NCI-H345 (cell line): ENCODE results near the gene FKBP2.
A peak's percentile ranks its signal among the peaks of the same experiment; 100 is the strongest.
"Not testable (repeated sequence)": the region's sequence is repeated elsewhere in the genome, so short reads cannot be mapped to it uniquely, and the experiment has no call there.

ENCODE experiments used
- DNase-seq: peaks from one replicate; lab custom pipeline; 2025; lab: John Stamatoyannopoulos, UW

FKBP2 gene

DNA sequence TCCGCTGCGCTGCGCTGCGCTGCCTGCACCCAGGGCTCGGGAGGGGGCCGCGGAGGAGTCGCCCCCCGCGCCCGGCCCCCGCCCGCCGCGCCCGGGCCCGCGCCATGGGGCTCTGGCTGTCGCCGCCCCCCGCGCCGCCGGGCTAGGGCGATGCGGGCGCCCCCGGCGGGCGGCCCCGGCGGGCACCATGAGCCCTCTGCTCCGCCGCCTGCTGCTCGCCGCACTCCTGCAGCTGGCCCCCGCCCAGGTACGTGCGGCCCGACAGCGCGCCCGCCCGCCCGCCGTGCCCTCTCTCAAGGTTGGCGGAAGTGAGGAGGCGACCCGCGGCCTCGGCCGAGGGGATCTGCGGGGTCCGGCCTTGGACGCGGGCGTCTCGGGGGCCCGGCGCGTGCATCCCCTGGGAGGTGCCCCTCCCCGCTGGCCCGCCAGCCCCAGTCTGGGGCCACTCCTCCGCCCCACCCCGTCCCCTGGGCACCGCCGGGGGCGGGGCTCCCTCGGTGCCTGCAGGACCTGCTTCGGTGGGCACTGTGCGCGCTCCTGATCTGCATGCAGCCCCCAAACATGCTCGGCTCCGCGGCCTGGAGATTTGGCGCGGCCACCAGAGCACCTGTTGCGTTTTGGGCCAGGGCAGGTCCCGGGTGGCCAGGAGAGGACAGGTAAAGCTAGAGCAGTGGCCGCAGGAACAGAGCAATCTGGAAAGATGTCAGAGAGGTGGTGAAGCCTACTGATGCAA lies 6.1 kb upstream of the FKBP2 start:
- DNase-seq, result peak; percentile 56

DNA sequence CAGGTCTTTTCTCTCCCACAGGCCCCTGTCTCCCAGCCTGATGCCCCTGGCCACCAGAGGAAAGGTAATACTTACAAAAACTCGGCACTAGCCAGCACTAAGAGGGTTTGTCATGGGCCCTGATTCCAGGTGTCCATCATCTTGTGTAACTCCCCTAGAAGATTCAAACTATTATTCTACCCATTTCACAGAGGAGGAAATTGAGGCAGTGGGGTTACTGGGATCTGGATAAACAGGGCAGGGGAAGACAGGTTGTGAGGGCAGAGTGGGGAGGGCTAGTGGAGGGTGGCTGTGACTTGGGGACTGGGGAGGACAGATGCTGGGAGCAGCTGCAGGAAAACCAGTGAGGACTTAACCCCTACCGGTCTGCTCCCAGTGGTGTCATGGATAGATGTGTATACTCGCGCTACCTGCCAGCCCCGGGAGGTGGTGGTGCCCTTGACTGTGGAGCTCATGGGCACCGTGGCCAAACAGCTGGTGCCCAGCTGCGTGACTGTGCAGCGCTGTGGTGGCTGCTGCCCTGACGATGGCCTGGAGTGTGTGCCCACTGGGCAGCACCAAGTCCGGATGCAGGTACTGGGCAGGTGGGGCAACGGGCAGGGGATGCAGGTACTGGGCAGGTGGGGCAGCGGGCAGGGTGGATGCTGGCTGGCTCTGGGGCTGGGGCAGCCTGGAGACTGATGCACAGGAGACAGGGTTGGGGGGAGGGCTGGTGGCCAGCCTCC lies 5.3 kb upstream of the FKBP2 start:
- DNase-seq, result no peak

GRCh38 chr11:64237484-64237951 lies 3.4 kb upstream of the FKBP2 start:
- peak; percentile 88 for DNase-seq

DNA sequence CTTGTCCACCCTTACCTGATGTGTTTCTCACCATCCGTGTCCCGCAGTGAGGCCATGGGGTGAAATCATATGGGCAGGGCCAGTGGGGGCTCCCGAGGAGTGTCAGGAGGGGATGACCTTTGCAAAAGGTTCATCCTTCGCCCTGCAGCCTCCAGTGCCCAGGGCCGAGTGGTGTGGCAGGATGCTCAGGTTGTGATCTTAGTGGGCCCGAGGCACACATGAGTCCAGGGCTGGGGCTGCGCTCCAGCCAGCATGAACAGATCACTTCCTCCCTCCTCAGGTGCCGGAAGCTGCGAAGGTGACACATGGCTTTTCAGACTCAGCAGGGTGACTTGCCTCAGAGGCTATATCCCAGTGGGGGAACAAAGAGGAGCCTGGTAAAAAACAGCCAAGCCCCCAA lies 2.8 kb upstream of the FKBP2 start:
- no peak for DNase-seq

DNA sequence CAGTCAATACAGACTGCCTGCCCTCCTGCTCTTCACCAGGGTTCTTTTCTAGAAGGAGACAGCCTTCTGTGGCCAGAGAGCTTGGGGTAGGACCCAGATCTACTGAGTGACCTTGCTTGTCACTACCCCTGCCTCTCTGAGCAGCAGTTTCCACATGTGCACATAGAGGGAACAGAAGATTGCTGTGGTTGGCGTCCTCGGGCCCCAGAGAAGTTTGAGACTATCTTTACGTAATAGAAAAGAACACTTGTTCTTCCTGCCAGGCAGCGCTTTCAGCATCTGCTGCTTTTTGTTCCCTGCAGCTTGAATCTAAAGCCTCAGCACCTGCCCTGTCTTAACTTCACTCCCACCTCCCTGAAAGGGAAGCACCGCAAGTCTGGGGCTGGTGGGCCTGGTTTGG lies 1.9 kb upstream of the FKBP2 start:
- no peak for DNase-seq

DNA sequence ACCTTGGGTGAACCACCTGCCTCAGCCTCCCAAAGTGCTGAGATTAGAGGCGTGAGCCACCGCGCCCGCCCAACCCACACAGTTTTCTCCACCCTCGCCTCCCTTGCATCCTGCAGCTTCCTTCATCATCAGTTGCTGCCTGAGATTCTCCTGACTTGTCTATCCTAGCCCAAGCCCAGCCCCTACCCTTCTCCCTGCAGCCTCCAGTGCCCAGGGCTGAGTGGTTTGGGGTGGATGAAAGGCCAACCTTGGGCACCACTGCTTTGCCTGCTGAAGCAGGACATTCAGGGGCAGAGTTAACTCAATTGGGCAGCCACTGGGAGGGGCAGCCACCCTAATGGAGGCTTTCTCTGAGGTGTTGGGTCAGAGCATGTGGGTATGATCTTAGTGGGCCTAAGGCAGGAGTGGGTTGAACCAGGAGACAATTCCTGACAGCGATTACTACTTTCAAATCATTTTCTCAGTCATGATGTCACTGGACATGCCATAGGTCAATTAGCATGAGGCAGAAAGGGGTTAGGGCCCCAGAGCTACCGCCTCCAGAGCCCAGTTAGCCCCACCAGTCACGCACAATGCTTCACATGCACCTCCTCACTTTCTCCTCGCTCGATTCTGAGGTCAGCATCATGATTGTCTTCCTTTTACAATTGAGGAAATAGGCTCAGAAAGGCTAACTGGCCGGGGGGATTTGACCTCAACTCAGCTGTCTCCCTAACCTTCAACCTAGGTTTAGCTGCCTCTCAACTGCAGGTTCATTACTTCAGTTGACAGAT lies 1.0 kb upstream of the FKBP2 start:
- DNase-seq, result no peak

- peak; percentile 99 for DNase-seq
Measured at GRCh38 chr11:64241241-64241490, 271 bp downstream of the FKBP2 start.

GRCh38 chr11:64241491-64242374 lies 838 bp downstream of the FKBP2 start:
- DNase-seq, result peak; percentile 21

DNA sequence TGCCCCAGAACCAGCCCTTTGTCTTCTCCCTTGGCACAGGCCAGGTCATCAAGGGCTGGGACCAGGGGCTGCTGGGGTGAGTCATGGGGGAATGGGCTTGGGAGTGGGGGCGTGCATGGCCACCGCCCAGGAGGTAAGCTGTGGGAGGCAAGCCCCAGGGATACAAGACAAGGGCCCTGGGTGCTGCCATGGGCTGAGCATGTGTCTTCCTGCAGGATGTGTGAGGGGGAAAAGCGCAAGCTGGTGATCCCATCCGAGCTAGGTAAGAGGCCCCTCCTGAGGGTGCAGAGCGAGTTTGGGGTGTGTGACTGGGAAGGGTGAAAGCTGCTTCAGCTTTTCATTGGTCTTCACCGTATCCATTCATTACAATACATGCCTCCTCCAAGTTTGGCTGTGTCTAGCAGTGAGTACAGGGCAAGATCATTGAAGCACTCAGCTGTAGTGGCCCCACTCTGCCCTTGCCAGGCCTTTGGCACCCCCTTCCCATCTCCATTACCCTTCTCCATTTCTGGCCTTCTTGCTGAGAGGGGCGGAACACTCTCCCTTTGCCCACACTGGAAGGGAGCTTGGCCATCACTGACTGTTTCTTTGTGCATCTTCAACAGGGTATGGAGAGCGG lies 2.5 kb downstream of the FKBP2 start:
- DNase-seq, result no peak

GRCh38 chr11:64244107-64244506 lies 3.2 kb downstream of the FKBP2 start:
- DNase-seq, result no peak

DNA sequence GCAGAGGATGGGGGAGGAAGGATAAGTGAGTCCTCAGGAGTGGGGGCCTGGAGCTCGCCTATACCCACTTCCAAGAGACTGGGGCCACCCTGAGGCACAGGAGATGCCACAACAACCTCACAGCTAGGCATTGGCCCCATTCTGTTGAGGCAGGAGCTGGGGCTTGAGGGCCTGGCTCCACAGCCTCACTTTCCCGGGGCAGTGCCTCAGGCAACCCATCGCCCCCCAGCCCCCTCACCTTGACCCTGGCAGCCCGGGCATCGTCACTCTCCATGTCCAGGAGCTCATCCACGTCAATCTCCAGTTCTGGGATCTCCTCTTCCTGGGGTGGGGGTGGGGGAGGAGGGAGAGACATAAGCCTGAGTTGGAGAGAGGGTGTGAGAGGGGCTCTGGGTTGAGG lies 4.1 kb downstream of the FKBP2 start:
- no peak for DNase-seq

- no peak for DNase-seq
Measured at GRCh38 chr11:64245401-64245796, 4.5 kb downstream of the FKBP2 start.

- peak; percentile 58 for DNase-seq
Measured at GRCh38 chr11:64245797-64246620, 5.1 kb downstream of the FKBP2 start.

DNA sequence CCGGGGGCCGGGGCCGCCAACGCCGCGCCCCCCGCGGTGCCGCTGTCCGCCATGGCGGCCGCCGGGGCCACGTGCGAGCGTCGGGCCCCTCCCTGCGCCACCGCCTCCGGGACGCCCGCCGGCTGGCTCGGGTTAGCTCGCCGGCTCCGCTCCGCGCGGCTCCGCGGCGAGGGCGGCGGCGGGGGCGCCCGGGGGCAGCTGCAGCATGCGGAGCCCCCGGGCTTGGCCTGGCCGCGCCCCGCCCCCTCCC lies 5.7 kb downstream of the FKBP2 start:
- not testable (repeated sequence) for DNase-seq

- DNase-seq, result peak; percentile 91
Measured at GRCh38 chr11:64246871-64247728, 6.2 kb downstream of the FKBP2 start, which contains the start of gene PPP1R14B. Gene PPP1R14B, minus strand, starts transcription at chr11:64246943. Its CDS starts 270 bp downstream, at chr11:64246673.

- DNase-seq, result peak; percentile 39
Measured at GRCh38 chr11:64247729-64248531, 7.0 kb downstream of the FKBP2 start.

DNA sequence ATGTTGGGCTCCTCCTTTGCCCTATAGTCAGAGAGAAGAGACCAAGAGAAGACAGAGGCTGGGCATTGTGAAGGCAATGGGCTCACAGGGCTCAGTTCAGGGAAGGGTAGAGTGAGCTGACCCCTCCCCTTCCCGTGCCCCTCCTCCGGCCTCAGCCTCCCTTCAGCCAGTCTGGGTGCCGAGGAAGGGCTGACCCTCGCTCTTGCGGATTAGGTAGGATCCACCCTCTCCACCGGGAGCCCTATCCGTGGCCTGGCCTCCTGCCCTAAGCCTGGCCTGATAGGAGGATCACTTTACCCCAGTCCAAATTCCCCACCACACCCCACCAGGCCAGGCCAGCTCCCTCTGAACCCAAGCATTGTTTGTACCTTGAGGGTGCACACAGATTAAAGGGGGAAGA lies 7.7 kb downstream of the FKBP2 start:
- no peak for DNase-seq

GRCh38 chr11:64249038-64249437 lies 8.1 kb downstream of the FKBP2 start:
- DNase-seq, result no peak
